Measurements from ENCODE around the gene GFRA1.

GRCh38 chr10:116043304-116043703 is 229.7 kb downstream of the GFRA1 start:
- TF ChIP-seq EP300 (IDR thresholded peaks at IDR 0.05) = no peak
- no peak for TF ChIP-seq CTCF (IDR thresholded peaks at IDR 0.05)
